ENCODE data around the gene FBXO31. TPM values are rescaled to one million over a fixed set of nuclear protein-coding genes. Genes with fewer than 3 reads are reported as not detected.
"Not testable (repeated sequence)": the region's sequence is repeated elsewhere in the genome, so short reads cannot be mapped to it uniquely, and the experiment has no call there.

The FBXO31 gene
- total RNA-seq, 1 donor from 2014 or later, result 34.7 TPM

DNA sequence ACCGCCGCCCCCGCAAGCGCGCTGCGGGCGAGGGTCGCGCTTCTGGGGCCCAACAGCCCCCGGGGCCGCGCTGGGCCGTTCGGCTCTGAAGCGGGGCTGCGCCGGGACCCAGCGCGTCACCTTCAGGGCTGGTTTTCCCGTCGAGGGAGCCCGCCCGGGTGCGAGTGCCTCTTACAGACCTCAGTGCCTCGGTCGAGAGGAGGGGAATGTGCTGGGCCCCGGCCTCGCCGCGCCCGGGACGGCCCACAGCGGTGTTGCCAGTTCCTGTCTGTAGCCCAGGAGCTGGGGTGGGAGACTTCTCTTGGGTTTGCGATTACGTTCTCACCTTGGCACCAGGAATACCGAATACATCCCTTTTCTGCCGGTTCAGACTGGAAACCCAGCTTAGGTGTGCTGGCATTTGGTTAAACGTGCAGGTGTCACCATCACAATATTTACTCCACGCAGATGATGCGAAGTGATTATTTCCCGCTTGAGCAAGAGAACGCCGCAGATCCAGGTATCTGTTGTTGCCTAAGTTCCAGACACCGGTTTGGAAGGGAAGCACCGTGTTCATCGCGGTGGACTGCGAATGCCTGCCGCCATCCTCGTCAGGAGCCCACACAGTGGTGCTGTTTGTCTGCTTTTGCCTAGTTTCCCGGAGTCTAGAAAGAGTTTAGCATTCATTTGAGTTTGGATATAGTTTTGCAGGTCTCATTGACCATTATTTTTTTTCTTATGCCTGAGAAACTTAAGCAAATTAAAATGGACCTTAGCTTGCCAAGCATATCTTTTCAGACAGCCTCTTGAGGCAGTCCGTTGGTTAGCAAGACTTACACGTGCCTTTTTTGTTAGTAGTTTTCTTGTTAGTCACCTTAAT, 9.5 kb upstream of the FBXO31 start:
- DNase-seq (ENCODE audit: extremely low spot score, unreplicated experiment), result no peak
- no peaks in the 10 kb centered on the region for H3K27me3 Mint-ChIP-seq (ENCODE audit: unreplicated experiment)
- peak overlapping the region; percentile 91 for H3K27ac Mint-ChIP-seq (ENCODE audit: unreplicated experiment)
- H3K4me3 Mint-ChIP-seq (ENCODE audit: unreplicated experiment), result peak overlapping the region; percentile 90
- no peaks in the 10 kb centered on the region for H3K9me3 Mint-ChIP-seq (ENCODE audit: unreplicated experiment)
- TF ChIP-seq, protein P1, sequence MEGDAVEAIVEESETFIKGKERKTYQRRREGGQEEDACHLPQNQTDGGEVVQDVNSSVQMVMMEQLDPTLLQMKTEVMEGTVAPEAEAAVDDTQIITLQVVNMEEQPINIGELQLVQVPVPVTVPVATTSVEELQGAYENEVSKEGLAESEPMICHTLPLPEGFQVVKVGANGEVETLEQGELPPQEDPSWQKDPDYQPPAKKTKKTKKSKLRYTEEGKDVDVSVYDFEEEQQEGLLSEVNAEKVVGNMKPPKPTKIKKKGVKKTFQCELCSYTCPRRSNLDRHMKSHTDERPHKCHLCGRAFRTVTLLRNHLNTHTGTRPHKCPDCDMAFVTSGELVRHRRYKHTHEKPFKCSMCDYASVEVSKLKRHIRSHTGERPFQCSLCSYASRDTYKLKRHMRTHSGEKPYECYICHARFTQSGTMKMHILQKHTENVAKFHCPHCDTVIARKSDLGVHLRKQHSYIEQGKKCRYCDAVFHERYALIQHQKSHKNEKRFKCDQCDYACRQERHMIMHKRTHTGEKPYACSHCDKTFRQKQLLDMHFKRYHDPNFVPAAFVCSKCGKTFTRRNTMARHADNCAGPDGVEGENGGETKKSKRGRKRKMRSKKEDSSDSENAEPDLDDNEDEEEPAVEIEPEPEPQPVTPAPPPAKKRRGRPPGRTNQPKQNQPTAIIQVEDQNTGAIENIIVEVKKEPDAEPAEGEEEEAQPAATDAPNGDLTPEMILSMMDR (IDR thresholded peaks at IDR 0.05), result peak; percentile 54
- peaks cover 44% of the 10 kb centered on the region for H3K4me1 Mint-ChIP-seq (ENCODE audit: unreplicated experiment)
- H3K36me3 Mint-ChIP-seq (ENCODE audit: unreplicated experiment), result no peaks in the 10 kb centered on the region

DNA sequence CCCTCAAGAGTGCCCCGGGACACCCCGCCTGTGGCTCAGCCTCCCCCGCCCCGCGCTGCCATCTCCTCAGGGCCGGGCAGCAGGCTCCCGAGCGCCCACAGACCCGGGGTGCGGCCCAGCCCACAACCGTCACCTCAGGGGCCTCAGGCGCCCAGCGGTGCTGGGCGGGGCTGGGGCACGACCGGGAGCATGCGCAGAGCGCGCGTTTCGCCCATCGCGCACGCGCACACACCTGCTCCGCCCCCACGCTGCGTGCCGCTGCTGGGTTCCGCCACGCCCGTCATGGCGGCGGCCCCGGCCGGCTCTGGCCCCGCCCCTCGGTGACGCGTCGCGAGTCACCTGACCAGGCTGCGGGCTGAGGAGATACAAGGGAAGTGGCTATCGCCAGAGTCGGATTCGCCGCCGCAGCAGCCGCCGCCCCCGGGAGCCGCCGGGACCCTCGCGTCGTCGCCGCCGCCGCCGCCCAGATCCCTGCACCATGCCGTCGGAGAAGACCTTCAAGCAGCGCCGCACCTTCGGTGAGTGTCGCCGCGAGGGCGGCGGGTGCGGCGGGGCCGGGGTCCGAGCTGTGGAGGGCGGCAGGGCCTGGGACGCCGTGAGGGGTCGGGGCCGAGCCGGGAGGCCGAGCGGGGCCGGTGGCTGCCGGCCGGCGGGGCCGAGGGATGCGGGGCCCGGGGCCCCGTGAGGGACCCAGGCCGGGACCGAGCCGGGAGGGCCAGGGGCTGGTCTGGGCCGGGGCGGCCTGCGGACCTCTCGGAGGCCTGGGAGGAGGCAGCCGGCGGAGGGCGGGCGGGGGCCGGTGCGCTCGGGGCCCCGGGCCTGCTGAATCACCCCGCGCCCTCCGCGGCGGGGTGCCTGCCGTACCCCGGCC, 8.6 kb upstream of the FBXO31 start, which contains the start of gene MAP1LC3B:
Gene MAP1LC3B, plus strand, starts transcription at position 387 of the 871 bp plus-strand sequence. Its CDS starts 92 bp downstream, at position 479.
- no peaks in the 10 kb centered on the region for H3K9me3 Mint-ChIP-seq (ENCODE audit: unreplicated experiment)
- peak within 1 kb of the TSS; percentile 92 for H3K27ac Mint-ChIP-seq (ENCODE audit: unreplicated experiment)
- DNase-seq (ENCODE audit: extremely low spot score, unreplicated experiment), result peak; percentile 100
- TF ChIP-seq, protein P1 (IDR thresholded peaks at IDR 0.05), result no peak
- H3K4me1 Mint-ChIP-seq (ENCODE audit: unreplicated experiment), result peaks cover 50% of the 10 kb centered on the region
- no peaks in the 10 kb centered on the region for H3K36me3 Mint-ChIP-seq (ENCODE audit: unreplicated experiment)
- H3K4me3 Mint-ChIP-seq (ENCODE audit: unreplicated experiment), result peak within 1 kb of the TSS; percentile 90
- no peaks in the 10 kb centered on the region for H3K27me3 Mint-ChIP-seq (ENCODE audit: unreplicated experiment)

GRCh38 chr16:87391324-87391949, 7.9 kb upstream of the FBXO31 start:
- no peak for DNase-seq (ENCODE audit: extremely low spot score, unreplicated experiment)
- Mint-ChIP-seq H3K4me1 (ENCODE audit: unreplicated experiment) (peaks cover 53% of the 10 kb centered on the region), H3K4me3 (ENCODE audit: unreplicated experiment) (peak overlapping the region; percentile 76), H3K27me3 (ENCODE audit: unreplicated experiment) (no peaks in the 10 kb centered on the region), H3K9me3 (ENCODE audit: unreplicated experiment) (no peaks in the 10 kb centered on the region), H3K36me3 (ENCODE audit: unreplicated experiment) (no peaks in the 10 kb centered on the region), H3K27ac (ENCODE audit: unreplicated experiment) (peak overlapping the region; percentile 92)
- TF ChIP-seq, protein P1 (IDR thresholded peaks at IDR 0.05), result no peak

- H3K4me3 Mint-ChIP-seq (ENCODE audit: unreplicated experiment), result peak overlapping the region; percentile 76
- peak overlapping the region; percentile 92 for H3K27ac Mint-ChIP-seq (ENCODE audit: unreplicated experiment)
- TF ChIP-seq, protein P1 (IDR thresholded peaks at IDR 0.05), result no peak
- no peaks in the 10 kb centered on the region for H3K36me3 Mint-ChIP-seq (ENCODE audit: unreplicated experiment)
- no peak for DNase-seq (ENCODE audit: extremely low spot score, unreplicated experiment)
- no peaks in the 10 kb centered on the region for H3K9me3 Mint-ChIP-seq (ENCODE audit: unreplicated experiment)
- peaks cover 53% of the 10 kb centered on the region for H3K4me1 Mint-ChIP-seq (ENCODE audit: unreplicated experiment)
- H3K27me3 Mint-ChIP-seq (ENCODE audit: unreplicated experiment), result no peaks in the 10 kb centered on the region
Measured at GRCh38 chr16:87390641-87391323, 7.2 kb upstream of the FBXO31 start.

- DNase-seq (ENCODE audit: extremely low spot score, unreplicated experiment); H3K36me3 Mint-ChIP-seq (ENCODE audit: unreplicated experiment); H3K9me3 Mint-ChIP-seq (ENCODE audit: unreplicated experiment); H3K4me3 Mint-ChIP-seq (ENCODE audit: unreplicated experiment); H3K27me3 Mint-ChIP-seq (ENCODE audit: unreplicated experiment): not testable (repeated sequence)
- peaks cover 46% of the 10 kb centered on the region for H3K4me1 Mint-ChIP-seq (ENCODE audit: unreplicated experiment)
- H3K27ac Mint-ChIP-seq (ENCODE audit: unreplicated experiment), result peak overlapping the region; percentile 96
Measured at GRCh38 chr16:87389914-87390313, 6.3 kb upstream of the FBXO31 start.

Data from osteocyte (in vitro differentiated cells).